Left lung (tissue), 14 donors: ENCODE data around the gene CADM2. TPM values are rescaled to one million over a fixed set of nuclear protein-coding genes. Genes with fewer than 3 reads are reported as not detected.
A peak's percentile ranks its signal among the peaks of the same experiment; 100 is the strongest.
"Not testable (repeated sequence)": the region's sequence is repeated elsewhere in the genome, so short reads cannot be mapped to it uniquely, and the experiment has no call there.

Experiments
- ATAC-seq: fragments of 200-7000 bp; cut with Tn5 transposase; one replicate; pipeline ENCODE4 v1.9.1; 2020; ENCODE audit warnings: moderate library complexity
- DNase-seq, 4 donors: peaks; one replicate each; pipeline ENCODE4 v3.0.0-alpha.2; 2013 to 2020
- H3K27ac ChIP-seq, 2 donors: fragments of 200-600 bp; sonication (generic) in 1 of 2; one replicate each; pipeline versions ENCODE4 v1.5.0 to v1.8.0; 2020 to 2021
- H3K27me3 ChIP-seq, 2 donors: fragments of 200-600 bp; sonication (generic) in 1 of 2; one replicate each; pipeline versions ENCODE4 v1.5.0 to v1.8.0; 2020 to 2021
- H3K36me3 ChIP-seq, 2 donors: fragments of 200-600 bp; sonication (generic) in 1 of 2; one replicate each; pipeline versions ENCODE4 v1.5.0 to v1.8.0; 2020 to 2021
- H3K4me1 ChIP-seq, 2 donors: fragments of 200-600 bp; one replicate each; pipeline ENCODE4 v1.8.0; 2021
- H3K4me3 ChIP-seq, 2 donors: fragments of 200-600 bp; sonication (generic) in 1 of 2; one replicate each; pipeline versions ENCODE4 v1.5.0 to v1.8.0; 2020 to 2021; ENCODE audit warnings: mild to moderate bottlenecking in 1 of 2
- H3K9me3 ChIP-seq, 2 donors: fragments of 200-600 bp; sonication (generic) in 1 of 2; one replicate each; pipeline versions ENCODE4 v1.5.0 to v1.8.0; 2020 to 2021
- CTCF ChIP-seq, 2 donors: fragments of 200-600 bp; sonication (generic) in 1 of 2; IDR thresholded peaks; one replicate each; pipeline versions ENCODE4 v1.5.0 to v1.8.0; 2021; ENCODE audit warnings: antibody characterized with exemption in 2 of 2
- intact Hi-C, 2 donors: fragments of 100-400 bp; cut with DNase I; formaldehyde crosslinking; loops; one replicate each; pipeline versions ENCODE4 v1.11.2 to v1.14.2; 2022
- long read RNA-seq, 12 donors: library from polyadenylated mRNA in 2 of 12; unstranded in 2 of 12; transcript quantifications; one replicate each; pipeline ENCODE4 v2.0.0 and lab custom pipeline, GENCODE V29; 2019 to 2026
- polyA plus RNA-seq, 6 donors: library from polyadenylated mRNA; unstranded; fragments of 120-200 nt; gene quantifications; one replicate each; pipeline ENCODE4 v1.2.1, GENCODE V29; 2013; ENCODE audit not compliant: insufficient read length in 6 of 6
- total RNA-seq, 2 donors: library from RNA; stranded (reverse); fragmentation: NEBNext Ultra II Directional; extraction: Animal tissue kit (Norgen Biotek cat#: 25700); gene quantifications; one replicate each; pipeline ENCODE4 v1.2.1, GENCODE V29; 2021
- donor health status: DM: no; HTN: yes; CAD: no.
- donor health status: DM: no; HTN: no; CAD: no.

The CADM2 gene
- total RNA-seq (under 1 TPM; 0.16 to 0.87 TPM), polyA plus RNA-seq (1 to 10 TPM in 3 of 6 donors, under 1 TPM in 3; 0.30 to 2.3 (median 1.1) TPM)
- long read RNA-seq, donor 1: 0 reads
- long read RNA-seq, donor 2: 0 reads
- long read RNA-seq, donor 3: 0 reads
- long read RNA-seq, donor 4: 0 reads
- long read RNA-seq, donor 5: 0 reads
- long read RNA-seq, donor 6: 0 reads
- long read RNA-seq, donor 7: 0 reads
- long read RNA-seq, donor 8: 0 reads
- long read RNA-seq, donor 9: 0 reads
- long read RNA-seq, donor 10: 0 reads
- long read RNA-seq, donor 11, partial matches to known transcripts: 16 of 16 reads
- long read RNA-seq, donor 11, other reads (novel, unspliced or antisense): 0 of 16 reads
- long read RNA-seq, donor 12: 0 reads

- no peak for TF ChIP-seq CTCF (IDR thresholded peaks at IDR 0.05)
- DNase-seq (peak; percentile 82 to 94 (median 90)), ATAC-seq (peak; percentile 100)
- Histone ChIP-seq H3K36me3 (no peaks in the 10 kb centered on the region), H3K9me3 (no peaks in the 10 kb centered on the region), H3K4me3 (peak within 1 kb of the TSS; percentile 33 to 45), H3K4me1 (peaks cover 0 to 3% of the 10 kb centered on the region in 2 donors), H3K27ac (no peak within 1 kb of the TSS), H3K27me3 (peaks cover 20 to 70% of the 10 kb centered on the region in 2 donors)
- intact Hi-C loops: no loop called here
These were observed at the start of gene CADM2 for GRCh38 chr3:84958495-84959469. Gene CADM2 (plus strand): TSS chr3:84958989.

GRCh38 chr3:84918592-84918991 is 40.2 kb upstream of the CADM2 start:
- H3K4me3 ChIP-seq, ATAC-seq, H3K27me3 ChIP-seq, H3K36me3 ChIP-seq, intact Hi-C loops, H3K4me1 ChIP-seq, H3K27ac ChIP-seq: not testable (repeated sequence)
- peaks cover 0 to 14% of the 10 kb centered on the region in 2 donors for H3K9me3 ChIP-seq
- DNase-seq: peak in 1 of 4 donors; percentile 67

- Histone ChIP-seq H3K36me3 (no peaks in the 10 kb centered on the region), H3K9me3 (peaks cover 0 to 7% of the 10 kb centered on the region in 2 donors), H3K27ac (no peak overlapping the region), H3K27me3 (no peaks in the 10 kb centered on the region), H3K4me1 (no peaks in the 10 kb centered on the region), H3K4me3 (no peak overlapping the region)
- DNase-seq (no peak), ATAC-seq (no peak)
- TF ChIP-seq CTCF (IDR thresholded peaks at IDR 0.05): no peak
- intact Hi-C loops: no loop called here
These were observed 36.1 kb upstream of the CADM2 start for GRCh38 chr3:84922682-84923081.

GRCh38 chr3:84925571-84925970 is 33.2 kb upstream of the CADM2 start:
- no peak for DNase-seq
- H3K27ac ChIP-seq: no peak overlapping the region
- TF ChIP-seq CTCF (IDR thresholded peaks at IDR 0.05): no peak
- no peaks in the 10 kb centered on the region for H3K36me3 ChIP-seq
- no peak overlapping the region for H3K4me3 ChIP-seq
- no peaks in the 10 kb centered on the region for H3K27me3 ChIP-seq
- intact Hi-C loops: no loop called here
- ATAC-seq: no peak
- no peaks in the 10 kb centered on the region for H3K4me1 ChIP-seq
- H3K9me3 ChIP-seq: peaks cover 0 to 4% of the 10 kb centered on the region in 2 donors

- DNase-seq: no peak
- Histone ChIP-seq H3K36me3 (no peaks in the 10 kb centered on the region), H3K27ac (no peak overlapping the region), H3K4me3 (no peak overlapping the region), H3K9me3 (no peaks in the 10 kb centered on the region), H3K4me1 (no peaks in the 10 kb centered on the region), H3K27me3 (no peaks in the 10 kb centered on the region)
- ATAC-seq: no peak
- intact Hi-C loops: no loop called here
- TF ChIP-seq CTCF (IDR thresholded peaks at IDR 0.05): no peak
These were observed 15.4 kb upstream of the CADM2 start for GRCh38 chr3:84943379-84943778.
